H9 (cell line): ENCODE results near the gene IPPK. TPM values are rescaled to one million over a fixed set of nuclear protein-coding genes. Genes with fewer than 3 reads are reported as not detected.

ENCODE experiments used
- DNase-seq: peaks from one replicate; pipeline ENCODE4 v3.0.0-alpha.2; 2017
- H2AFZ ChIP-seq: one replicate; pipeline ENCODE4 v1.6.1; 2013; ENCODE audit warnings: mild to moderate bottlenecking, low read length, control low read depth, moderate library complexity
- H2AK5ac ChIP-seq: 2 replicates; pipeline ENCODE4 v1.6.1; 2013; ENCODE audit warnings: low read length, control low read depth, mixed read lengths; ENCODE audit not compliant: insufficient read length
- H2BK120ac ChIP-seq: one replicate; pipeline ENCODE4 v1.6.1; 2013; ENCODE audit warnings: low read depth, mild to moderate bottlenecking, low read length, control low read depth, inconsistent platforms; ENCODE audit not compliant: poor library complexity, severe bottlenecking
- H2BK12ac ChIP-seq: 2 replicates; pipeline ENCODE4 v1.6.1; 2013; ENCODE audit warnings: low read length, control low read depth, mixed read lengths, low read depth; ENCODE audit not compliant: insufficient read length
- H2BK15ac ChIP-seq: 2 replicates; pipeline ENCODE4 v1.6.1; 2013; ENCODE audit warnings: low read depth, low read length, control low read depth
- H2BK20ac ChIP-seq: one replicate; pipeline ENCODE4 v1.6.1; 2013; ENCODE audit warnings: low read depth, mild to moderate bottlenecking, low read length, control low read depth, inconsistent platforms; ENCODE audit not compliant: poor library complexity, severe bottlenecking
- H2BK5ac ChIP-seq: 2 replicates; pipeline ENCODE4 v1.6.1; 2013; ENCODE audit warnings: low read length, control low read depth, mixed read lengths; ENCODE audit not compliant: insufficient read length
- H3K14ac ChIP-seq: 2 replicates; pipeline ENCODE4 v1.6.1; 2013; ENCODE audit warnings: low read length, control low read depth; ENCODE audit not compliant: insufficient read depth
- H3K18ac ChIP-seq: 2 replicates; pipeline ENCODE4 v1.6.1; 2013; ENCODE audit warnings: low read depth, mild to moderate bottlenecking, mixed read lengths, low read length, control low read depth; ENCODE audit not compliant: insufficient read length
- H3K23ac ChIP-seq: 2 replicates; pipeline ENCODE4 v1.6.1; 2013; ENCODE audit warnings: low read length, control low read depth, mixed read lengths, low read depth; ENCODE audit not compliant: insufficient read length
- H3K23me2 ChIP-seq: 2 replicates; pipeline ENCODE4 v1.6.1; 2013; ENCODE audit warnings: low read depth, mild to moderate bottlenecking, mixed read lengths, low read length, control low read depth; ENCODE audit not compliant: insufficient read length, poor library complexity, severe bottlenecking
- H3K27ac ChIP-seq: 2 replicates; pipeline ENCODE4 v1.5.1; 2013; ENCODE audit warnings: low read length, control low read depth, mixed read lengths, low read depth; ENCODE audit not compliant: insufficient read length
- H3K27me3 ChIP-seq: 2 replicates; pipeline ENCODE4 v1.6.1; 2013; ENCODE audit warnings: low read length, control low read depth, inconsistent platforms; ENCODE audit not compliant: insufficient read depth
- H3K4ac ChIP-seq: 2 replicates; pipeline ENCODE4 v1.6.1; 2013; ENCODE audit warnings: low read depth, mild to moderate bottlenecking, control low read depth, inconsistent platforms, low read length, moderate library complexity
- H3K4me1 ChIP-seq: 2 replicates; pipeline ENCODE4 v1.6.1; 2013; ENCODE audit warnings: low read length, control low read depth, inconsistent platforms; ENCODE audit not compliant: insufficient read depth
- H3K4me2 ChIP-seq: 2 replicates; pipeline ENCODE4 v1.6.1; 2013; ENCODE audit warnings: low read length, control low read depth, mixed read lengths; ENCODE audit not compliant: insufficient read length, insufficient read depth
- H3K56ac ChIP-seq: 2 replicates; pipeline ENCODE4 v1.6.1; 2013; ENCODE audit warnings: low read depth, mild to moderate bottlenecking, mixed read lengths, low read length, control low read depth; ENCODE audit not compliant: insufficient read length
- H3K79me1 ChIP-seq: 2 replicates; pipeline ENCODE4 v1.6.1; 2013; ENCODE audit warnings: low read depth, mild to moderate bottlenecking, moderate library complexity, low read length, control low read depth, inconsistent platforms; ENCODE audit not compliant: insufficient read depth, poor library complexity, severe bottlenecking
- H3K79me2 ChIP-seq: 2 replicates; pipeline ENCODE4 v1.6.1; 2013; ENCODE audit warnings: low read length, control low read depth, inconsistent platforms; ENCODE audit not compliant: insufficient read depth
- H3K9ac ChIP-seq: 2 replicates; pipeline ENCODE4 v1.6.1; 2013; ENCODE audit warnings: low read length, control low read depth, mixed read lengths; ENCODE audit not compliant: insufficient read length; ENCODE audit errors: extremely low read depth
- H3K9me3 ChIP-seq: one replicate; pipeline ENCODE4 v1.6.1; 2013; ENCODE audit warnings: low read depth, low read length, inconsistent platforms; ENCODE audit not compliant: control insufficient read depth
- H3T11ph ChIP-seq: one replicate; pipeline ENCODE4 v1.6.1; 2013; ENCODE audit warnings: mild to moderate bottlenecking, low read length, control low read depth, inconsistent platforms
- H4K20me1 ChIP-seq: one replicate; pipeline ENCODE4 v1.6.1; 2013; ENCODE audit not compliant: control insufficient read depth, insufficient read length, insufficient read depth
- H4K5ac ChIP-seq: 2 replicates; pipeline ENCODE4 v1.6.1; 2013; ENCODE audit warnings: low read depth, mild to moderate bottlenecking, mixed read lengths, low read length, control low read depth; ENCODE audit not compliant: insufficient read length
- H4K8ac ChIP-seq: replicated peaks from 2 replicates; pipeline ENCODE4 v1.6.1; 2013; ENCODE audit warnings: low read length, control low read depth, mixed read lengths, low read depth; ENCODE audit not compliant: insufficient read length
- H4K91ac ChIP-seq: 2 replicates; pipeline ENCODE4 v1.6.1; 2013; ENCODE audit warnings: low read depth, mild to moderate bottlenecking, moderate library complexity, mixed read lengths, low read length, control low read depth; ENCODE audit not compliant: insufficient read length
- H3K27ac Mint-ChIP-seq, 3 experiments: 2 replicates in 2 of 3; 3 replicates in 1 of 3; pipeline ENCODE4 v1.8.0; 2020 to 2021; ENCODE audit warnings: mixed read lengths in 3 of 3, mild to moderate bottlenecking in 1 of 3, moderate library complexity in 1 of 3
- H3K27me3 Mint-ChIP-seq: 2 replicates; pipeline ENCODE4 v1.8.0; 2021; ENCODE audit warnings: low read depth, mild to moderate bottlenecking, moderate library complexity, mixed read lengths
- H3K36me3 Mint-ChIP-seq, 3 experiments: 2 replicates in 2 of 3; 3 replicates in 1 of 3; pipeline ENCODE4 v1.8.0; 2020 to 2021; ENCODE audit warnings: low read depth in 3 of 3, mixed read lengths in 3 of 3; ENCODE audit not compliant: insufficient read depth in 1 of 3
- H3K4me1 Mint-ChIP-seq, 2 experiments: 2 replicates each; pipeline ENCODE4 v1.8.0; 2020; ENCODE audit warnings: mixed read lengths in 2 of 2
- H3K4me3 Mint-ChIP-seq, 2 experiments: 2 replicates in 1 of 2; 3 replicates in 1 of 2; pipeline ENCODE4 v1.8.0; 2020 to 2021; ENCODE audit warnings: mild to moderate bottlenecking in 2 of 2, mixed read lengths in 2 of 2, moderate library complexity in 1 of 2
- H3K9me3 Mint-ChIP-seq, 2 experiments: 2 replicates in 1 of 2; 3 replicates in 1 of 2; pipeline ENCODE4 v1.8.0; 2020; ENCODE audit warnings: mild to moderate bottlenecking in 2 of 2, mixed read lengths in 2 of 2, moderate library complexity in 1 of 2
- WGBS: extraction: QIAGEN DNeasy Blood & Tissue Kit; methylation state at CpG from one replicate; pipeline ENCODE4 v1.1.7; 2013; ENCODE audit warnings: missing lambda C conversion rate, low lambda C conversion rate, mixed read lengths; ENCODE audit not compliant: insufficient read length; ENCODE audit errors: extremely low coverage; 5-methylcytosine and 5-hydroxymethylcytosine counted together
- total RNA-seq: library from RNA; stranded (reverse); gene quantifications from 2 replicates; pipeline ENCODE4 v1.2.1, GENCODE V29; 2021
- TF ChIP-seq, protein P1 (sequence below): fragments of 200-600 bp; sonication (generic); conservative IDR thresholded peaks from 3 replicates; pipeline ENCODE4 v1.8.0; 2021; ENCODE audit warnings: antibody characterized with exemption, mild to moderate bottlenecking

IPPK gene
- total RNA-seq, 1 experiment from 2014 or later: 10.7 TPM

DNA sequence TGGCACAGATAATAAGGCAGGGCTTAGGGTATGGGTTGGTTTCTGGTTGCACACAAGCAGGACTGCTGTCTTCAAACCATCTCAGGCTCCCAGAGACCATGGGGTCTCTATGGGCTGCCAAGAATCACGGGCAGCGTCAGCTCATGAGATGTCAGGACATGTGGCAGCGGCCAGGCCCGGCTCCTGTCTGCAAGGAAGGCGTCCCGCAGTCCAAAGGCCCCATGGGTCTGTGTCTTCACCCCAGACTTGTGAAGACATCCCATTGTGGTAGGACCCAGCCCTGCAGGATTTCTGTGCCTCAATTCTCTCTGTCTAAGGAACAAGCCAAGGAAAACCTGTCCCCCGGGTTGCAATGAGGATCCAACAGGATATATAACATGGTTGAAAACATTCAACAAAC, 32.6 kb downstream of the IPPK start:
- Histone ChIP-seq H3K23me2 (no peaks in the 10 kb centered on the region), H2AK5ac (no peak overlapping the region), H2BK12ac (no peak overlapping the region), H3K14ac (no peak overlapping the region), H3K4ac (no peak overlapping the region), H3K79me1 (no peaks in the 10 kb centered on the region), H2BK120ac (no peak overlapping the region), H2BK5ac (no peak overlapping the region), H3K27me3 (no peaks in the 10 kb centered on the region), H4K8ac (no peak overlapping the region), H2AFZ (no peak overlapping the region), H2BK20ac (no peak overlapping the region), H3K9ac (no peak overlapping the region), H3K23ac (no peak overlapping the region), H3K9me3 (no peaks in the 10 kb centered on the region), H4K5ac (no peak overlapping the region), H4K20me1 (no peaks in the 10 kb centered on the region), H2BK15ac (no peak overlapping the region), H3K27ac (no peak overlapping the region), H3K18ac (no peak overlapping the region), H3T11ph (no peak overlapping the region), H3K4me1 (no peaks in the 10 kb centered on the region), H3K4me2 (no peak overlapping the region), H3K56ac (no peak overlapping the region), H4K91ac (no peak overlapping the region), H3K79me2 (no peaks in the 10 kb centered on the region)
- H3K27me3 Mint-ChIP-seq: no peaks in the 10 kb centered on the region
- no CpG with 5 or more reads among the region's 7 CpGs for WGBS
- peak; percentile 8 for DNase-seq
- no peak overlapping the region for H3K4me3 Mint-ChIP-seq
- no peaks in the 10 kb centered on the region for H3K9me3 Mint-ChIP-seq
- no peak overlapping the region for H3K27ac Mint-ChIP-seq
- peaks cover 14 to 48% (median 20%) of the 10 kb centered on the region in 3 experiments; a peak in 6 of 7 replicates for H3K36me3 Mint-ChIP-seq
- TF ChIP-seq, protein P1, sequence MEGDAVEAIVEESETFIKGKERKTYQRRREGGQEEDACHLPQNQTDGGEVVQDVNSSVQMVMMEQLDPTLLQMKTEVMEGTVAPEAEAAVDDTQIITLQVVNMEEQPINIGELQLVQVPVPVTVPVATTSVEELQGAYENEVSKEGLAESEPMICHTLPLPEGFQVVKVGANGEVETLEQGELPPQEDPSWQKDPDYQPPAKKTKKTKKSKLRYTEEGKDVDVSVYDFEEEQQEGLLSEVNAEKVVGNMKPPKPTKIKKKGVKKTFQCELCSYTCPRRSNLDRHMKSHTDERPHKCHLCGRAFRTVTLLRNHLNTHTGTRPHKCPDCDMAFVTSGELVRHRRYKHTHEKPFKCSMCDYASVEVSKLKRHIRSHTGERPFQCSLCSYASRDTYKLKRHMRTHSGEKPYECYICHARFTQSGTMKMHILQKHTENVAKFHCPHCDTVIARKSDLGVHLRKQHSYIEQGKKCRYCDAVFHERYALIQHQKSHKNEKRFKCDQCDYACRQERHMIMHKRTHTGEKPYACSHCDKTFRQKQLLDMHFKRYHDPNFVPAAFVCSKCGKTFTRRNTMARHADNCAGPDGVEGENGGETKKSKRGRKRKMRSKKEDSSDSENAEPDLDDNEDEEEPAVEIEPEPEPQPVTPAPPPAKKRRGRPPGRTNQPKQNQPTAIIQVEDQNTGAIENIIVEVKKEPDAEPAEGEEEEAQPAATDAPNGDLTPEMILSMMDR: no peak
- no peaks in the 10 kb centered on the region for H3K4me1 Mint-ChIP-seq
